IMR-90 (cell line): Measurements from ENCODE around the gene NDUFAF7. TPM values are rescaled to one million over a fixed set of nuclear protein-coding genes. Genes with fewer than 3 reads are reported as not detected.

Source experiments
- ATAC-seq: fragments of 200-7000 bp; cut with Tn5 transposase; 2 replicates; pipeline ENCODE4 v1.9.1; 2020; ENCODE audit warnings: low read depth, mild to moderate bottlenecking, moderate library complexity
- BruUV-seq: library from RNA; stranded (reverse); fragments of 400-500 nt; replicated peaks from 2 replicates; lab custom pipeline; 2021; lab: Mats Ljungman, UMichigan
- CTCF ChIA-PET: fragments of 300-600 bp; formaldehyde crosslinking; extraction: SDS; loops from one replicate; lab custom pipeline; 2021; ENCODE audit warnings: antibody characterized with exemption; lab: Yijun Ruan, JAX
- POLR2A ChIA-PET: fragments of 300-600 bp; sonication (Branson Sonifier 250); formaldehyde crosslinking; loops from one replicate; lab custom pipeline; 2022; ENCODE audit warnings: antibody characterized with exemption; ENCODE audit not compliant: unreplicated experiment; lab: Charles Lee
- DNase-seq: peaks from one replicate; pipeline ENCODE4 v3.0.0; 2013
- H2AFZ ChIP-seq: replicated peaks from 2 replicates; pipeline ENCODE3; 2013; ENCODE audit warnings: low read length, mild to moderate bottlenecking; ENCODE audit not compliant: poor library complexity
- H2AK5ac ChIP-seq: 2 replicates; pipeline ENCODE4 v1.6.1; 2013; ENCODE audit warnings: low read depth, low read length, inconsistent platforms
- H2AK9ac ChIP-seq: replicated peaks from 2 replicates; pipeline ENCODE3; 2013; ENCODE audit warnings: mild to moderate bottlenecking, low read depth, low read length, moderate library complexity; ENCODE audit not compliant: poor library complexity
- H2BK120ac ChIP-seq: 2 replicates; pipeline ENCODE4 v1.6.1; 2013; ENCODE audit warnings: low read depth, low read length, inconsistent platforms
- H2BK15ac ChIP-seq: 3 replicates; pipeline ENCODE4 v1.6.1; 2013; ENCODE audit warnings: low read depth, low read length, inconsistent platforms
- H2BK20ac ChIP-seq: 2 replicates; pipeline ENCODE4 v1.6.1; 2013; ENCODE audit warnings: low read depth, mild to moderate bottlenecking, inconsistent platforms, low read length, moderate library complexity
- H2BK5ac ChIP-seq: 2 replicates; pipeline ENCODE4 v1.6.1; 2013; ENCODE audit warnings: mild to moderate bottlenecking, low read depth, low read length, inconsistent platforms; ENCODE audit not compliant: poor library complexity, severe bottlenecking
- H3K14ac ChIP-seq: replicated peaks from 2 replicates; pipeline ENCODE4 v1.6.1; 2013; ENCODE audit warnings: low read depth, low read length, inconsistent platforms
- H3K18ac ChIP-seq: 2 replicates; pipeline ENCODE4 v1.6.1; 2013; ENCODE audit warnings: low read depth, low read length, control low read depth
- H3K23ac ChIP-seq: 2 replicates; pipeline ENCODE4 v1.6.1; 2013; ENCODE audit warnings: low read depth, low read length, inconsistent platforms
- H3K27ac ChIP-seq: 2 replicates; pipeline ENCODE4 v1.5.1; 2013; ENCODE audit warnings: mild to moderate bottlenecking, control low read depth, low read length; ENCODE audit not compliant: insufficient read depth
- H3K27me3 ChIP-seq: 2 replicates; pipeline ENCODE4 v1.6.1; 2013; ENCODE audit warnings: low read length; ENCODE audit not compliant: control insufficient read depth, insufficient read depth
- H3K36me3 ChIP-seq: 2 replicates; pipeline ENCODE4 v1.6.1; 2013; ENCODE audit warnings: low read length, mixed read lengths; ENCODE audit not compliant: control insufficient read depth, insufficient read depth
- H3K4ac ChIP-seq: 2 replicates; pipeline ENCODE4 v1.6.1; 2013; ENCODE audit warnings: low read depth, low read length, inconsistent platforms
- H3K4me1 ChIP-seq: 2 replicates; pipeline ENCODE4 v1.6.1; 2013; ENCODE audit warnings: low read length, mixed read lengths; ENCODE audit not compliant: control insufficient read depth, insufficient read depth
- H3K4me2 ChIP-seq: 2 replicates; pipeline ENCODE4 v1.6.1; 2013; ENCODE audit warnings: low read depth, mild to moderate bottlenecking, control low read depth, low read length, moderate library complexity
- H3K4me3 ChIP-seq: 2 replicates; pipeline ENCODE4 v1.5.1; 2013; ENCODE audit warnings: low read depth, mild to moderate bottlenecking, control low read depth, low read length, moderate library complexity; ENCODE audit not compliant: insufficient read depth
- H3K56ac ChIP-seq: 2 replicates; pipeline ENCODE4 v1.6.1; 2013; ENCODE audit warnings: low read length, inconsistent platforms; ENCODE audit not compliant: insufficient read depth; ENCODE audit errors: extremely low read depth
- H3K79me1 ChIP-seq, 2 experiments: 2 replicates each; pipeline ENCODE4 v1.6.1; 2013; ENCODE audit warnings: low read length in 2 of 2, inconsistent platforms in 1 of 2, low read depth in 1 of 2
- H3K9ac ChIP-seq: 2 replicates; pipeline ENCODE4 v1.6.1; 2013; ENCODE audit warnings: low read depth, low read length, control low read depth
- H3K9me1 ChIP-seq: 2 replicates; pipeline ENCODE4 v1.6.1; 2013; ENCODE audit warnings: low read length, inconsistent platforms; ENCODE audit not compliant: insufficient read depth
- H3K9me3 ChIP-seq: 2 replicates; pipeline ENCODE4 v1.6.1; 2013; ENCODE audit warnings: low read length; ENCODE audit not compliant: control insufficient read depth, insufficient read depth
- H4K20me1 ChIP-seq: 2 replicates; pipeline ENCODE4 v1.6.1; 2013; ENCODE audit warnings: low read length, inconsistent platforms; ENCODE audit not compliant: insufficient read depth
- H4K5ac ChIP-seq: 2 replicates; pipeline ENCODE4 v1.6.1; 2013; ENCODE audit warnings: mild to moderate bottlenecking, low read depth, low read length, control low read depth
- H4K8ac ChIP-seq, 2 experiments: 2 replicates each; pipeline ENCODE4 v1.6.1; 2013; ENCODE audit warnings: low read depth in 2 of 2, low read length in 2 of 2, control low read depth in 1 of 2, inconsistent platforms in 1 of 2
- H4K91ac ChIP-seq: 2 replicates; pipeline ENCODE4 v1.6.1; 2013; ENCODE audit warnings: low read depth, low read length, inconsistent platforms; ENCODE audit not compliant: insufficient read depth
- MAFK ChIP-seq: IDR thresholded peaks from 2 replicates; pipeline ENCODE4 v1.6.1; 2012; ENCODE audit warnings: low read depth, low read length, improper control_type of control experiment
- RFX5 ChIP-seq: IDR thresholded peaks from 2 replicates; pipeline ENCODE4 v1.8.0; 2012; ENCODE audit warnings: low read depth, mild to moderate bottlenecking, low read length, moderate library complexity
- WGBS, 2 experiments: methylation state at CpG; one replicate each; pipeline versions ENCODE4 v1.1.5 to v1.1.7; 2013; ENCODE audit warnings: missing lambda C conversion rate in 2 of 2; ENCODE audit not compliant: insufficient read length in 1 of 2; ENCODE audit errors: extremely low coverage in 2 of 2; 5-methylcytosine and 5-hydroxymethylcytosine counted together
- dilution Hi-C: fragments of 300-500 bp; cut with HindIII; formaldehyde crosslinking; loops from one replicate; pipeline ENCODE4 v1.14.3; 2018; ENCODE audit warnings: low sequenced_read_pairs; ENCODE audit not compliant: unreplicated experiment
- in situ Hi-C: fragments of 300-500 bp; cut with MboI; formaldehyde crosslinking; loops from 3 replicates; pipeline ENCODE4 v1.14.3; 2019; ENCODE audit warnings: low sequenced_read_pairs, inconsistent platforms, mixed read lengths
- intact Hi-C: fragments of 100-400 bp; cut with micrococcal nuclease; formaldehyde crosslinking; loops from 2 replicates; pipeline ENCODE4 v1.10.0; 2022
- polyA plus RNA-seq, 3 experiments: library from polyadenylated mRNA; depleted of rRNA; stranded (reverse); fragments of >200 nt; gene quantifications; 2 replicates each; pipeline ENCODE4 v1.2.3, GENCODE V29; 2012; ENCODE audit warnings: low replicate concordance in 1 of 3
- total RNA-seq: library from RNA; depleted of rRNA; stranded (reverse); fragments of >200 nt; gene quantifications from 2 replicates; pipeline ENCODE4 v1.2.3, GENCODE V29; 2012

NDUFAF7 gene
- total and polyA plus RNA-seq, 2 of the 4 experiments (the other 2 are of a cell fraction) = 9.9 to 17.4 TPM

- no peak overlapping the region for H2AK9ac ChIP-seq
- H3K9me1 ChIP-seq = peaks cover 6% of the 10 kb centered on the region; the same call in 1 of the 2 replicates
- no CpG with 5 or more reads among the region's 6 CpGs for WGBS, 2 experiments
- no TSS peak for BruUV-seq
- peaks cover 2% of the 10 kb centered on the region for H3K4me1 ChIP-seq
- TF ChIP-seq MAFK (no peak), RFX5 (no peak)
- H3K23ac ChIP-seq = no peak overlapping the region
- no peak overlapping the region for H3K18ac ChIP-seq
- DNase-seq (no peak), ATAC-seq (no peak)
- CTCF ChIA-PET = no interaction called here
- H3K9ac ChIP-seq = no peak overlapping the region
- H3K4me2 ChIP-seq = no peak overlapping the region
- no peak overlapping the region for H4K91ac ChIP-seq
- H3K14ac ChIP-seq = no peak overlapping the region
- no peak overlapping the region for H3K4ac ChIP-seq
- no peaks in the 10 kb centered on the region for H3K36me3 ChIP-seq
- intact Hi-C loops = no loop called here
- dilution Hi-C loops = no loop called here
- no peaks in the 10 kb centered on the region for H4K20me1 ChIP-seq
- no peak overlapping the region for H2BK120ac ChIP-seq
- H3K4me3 ChIP-seq = no peak overlapping the region
- H2AFZ ChIP-seq = peak overlapping the region; percentile 37
- no peak overlapping the region for H2BK20ac ChIP-seq
- H3K9me3 ChIP-seq = no peaks in the 10 kb centered on the region
- no peak overlapping the region for H4K5ac ChIP-seq
- no peak overlapping the region for H3K56ac ChIP-seq
- H3K27me3 ChIP-seq = no peaks in the 10 kb centered on the region; the same call in none of the 2 replicates
- POLR2A ChIA-PET = no interaction called here
- no peak overlapping the region for H2BK15ac ChIP-seq
- in situ Hi-C loops = no loop called here
- H3K79me1 ChIP-seq = peaks cover 0 to 10% of the 10 kb centered on the region in 2 experiments; a peak in 2 of 4 replicates
- H3K27ac ChIP-seq = no peak overlapping the region
- no peak overlapping the region for H2BK5ac ChIP-seq
- H2AK5ac ChIP-seq = no peak overlapping the region
- H4K8ac ChIP-seq = no peak overlapping the region
These were observed 39.7 kb upstream of the NDUFAF7 start for GRCh38 chr2:37191747-37192146.
